Posterior cingulate gyrus (tissue), 11 donors: ENCODE results near the gene SNX10.
"Not testable (repeated sequence)": the region's sequence is repeated elsewhere in the genome, so short reads cannot be mapped to it uniquely, and the experiment has no call there.

ENCODE experiments used
- DNase-seq, 10 donors: peaks; one replicate each; pipeline versions ENCODE4 v3.0.0 to v3.0.0-alpha.2; 2020 to 2021; ENCODE audit warnings: mixed read lengths in 3 of 10
- intact Hi-C: fragments of 100-400 bp; cut with DNase I; formaldehyde crosslinking; loops from one replicate; pipeline ENCODE4 v1.15.1; 2023

SNX10 gene

GRCh38 chr7:26291699-26292538 is at the start of gene SNX10:
TSS of gene SNX10 (plus strand) at chr7:26291862. CDS start at chr7:26346443, 54,581 bp downstream.
- intact Hi-C loops, result loop anchor here (2.0 to 5.0 kb wide), 2 partner anchors 75 to 89 kb away; no protein-coding TSS in a partner anchor
- DNase-seq, result peak; percentile 22 to 94 (median 52)

- intact Hi-C loops, result no loop called here
- no peak for DNase-seq
These were observed 46.5 kb upstream of the SNX10 start for GRCh38 chr7:26245150-26245549.

DNA sequence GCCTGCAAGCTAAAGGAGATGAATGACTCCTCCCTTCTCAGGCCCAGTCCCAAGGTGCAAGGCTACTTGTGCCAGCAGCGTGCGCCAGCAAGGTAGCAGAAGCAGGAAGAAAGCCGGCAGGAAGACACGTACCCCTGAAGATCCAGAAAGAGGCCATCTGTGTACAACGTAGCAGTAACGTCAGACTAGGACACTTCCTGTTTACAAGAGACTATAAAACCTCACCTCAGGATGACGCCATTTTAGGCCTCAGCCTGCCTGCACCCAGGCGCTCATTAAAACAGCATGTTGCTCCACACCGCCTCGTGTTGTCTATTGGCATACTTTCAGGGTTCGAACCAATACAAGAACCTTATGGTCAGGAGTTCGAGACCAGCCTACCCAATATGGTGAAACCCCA is 41.4 kb upstream of the SNX10 start:
- intact Hi-C loops, result no loop called here
- no peak for DNase-seq

DNA sequence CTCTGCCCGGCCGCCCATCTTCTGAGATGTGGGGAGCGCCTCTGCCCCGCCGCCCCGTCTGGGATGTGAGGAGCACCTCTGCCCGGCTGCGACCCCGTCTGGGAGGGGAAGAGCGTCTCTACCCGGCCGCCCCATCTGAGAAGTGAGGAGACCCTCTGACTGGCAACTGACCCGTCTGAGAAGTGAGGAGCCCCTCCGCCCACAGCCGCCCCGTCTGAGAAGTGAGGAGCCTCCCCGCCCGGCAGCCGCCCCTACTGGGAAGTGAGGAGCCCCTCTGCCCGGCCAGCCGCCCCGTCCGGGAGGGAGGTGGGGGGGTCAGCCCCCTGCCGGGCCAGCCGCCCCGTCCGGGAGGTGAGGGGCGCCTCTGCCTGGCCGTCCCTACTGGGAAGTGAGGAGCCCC is 29.8 kb upstream of the SNX10 start:
- DNase-seq, intact Hi-C loops: not testable (repeated sequence)

DNA sequence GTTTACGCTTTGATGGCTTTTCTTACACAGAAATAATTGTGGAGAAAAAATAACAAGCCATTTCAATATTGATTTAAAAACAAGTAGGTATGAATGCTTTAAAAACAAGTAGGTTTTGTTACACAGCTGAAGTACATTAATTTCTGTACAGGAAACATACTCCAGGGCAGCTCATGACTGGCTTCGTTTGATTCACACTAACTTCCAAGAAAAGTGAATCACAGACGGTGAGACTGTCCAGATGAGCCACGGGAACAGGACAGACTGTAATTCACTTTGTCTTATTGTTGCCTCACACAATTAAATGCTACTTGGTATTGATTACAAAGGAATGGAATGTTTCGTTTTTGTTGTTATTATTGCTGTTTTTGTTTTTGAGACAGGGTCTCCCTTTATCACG is 26.6 kb upstream of the SNX10 start:
- no peak for DNase-seq
- intact Hi-C loops, result no loop called here

DNA sequence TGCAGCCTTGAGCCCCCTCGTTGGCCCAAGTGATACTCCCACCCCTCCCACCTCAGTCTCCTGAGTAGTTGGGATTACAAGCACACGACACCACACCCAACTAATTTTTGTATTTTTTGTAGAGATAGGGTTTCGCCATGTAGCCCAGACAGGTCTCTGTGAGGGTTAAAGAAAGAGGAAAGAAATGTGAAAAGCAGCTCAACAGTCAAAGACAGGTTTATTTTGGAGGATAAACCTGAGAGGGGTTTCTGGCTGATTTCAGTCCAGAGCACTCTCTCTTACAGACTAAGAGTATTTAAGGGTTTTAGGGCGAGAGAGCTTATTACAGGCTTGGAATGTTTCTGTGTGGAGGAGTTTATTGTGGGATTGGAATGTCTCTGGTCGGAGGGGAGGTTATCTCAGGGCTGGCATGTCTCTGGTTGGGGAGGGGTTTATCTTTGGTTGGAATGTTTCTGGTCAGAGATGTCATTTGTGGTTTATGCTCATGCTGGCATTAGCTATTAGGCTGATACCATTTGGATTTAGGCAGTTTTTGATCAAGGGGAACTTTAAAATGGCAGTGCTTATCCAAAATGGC is 26.1 kb upstream of the SNX10 start:
- no peak for DNase-seq
- intact Hi-C loops, result no loop called here

DNA sequence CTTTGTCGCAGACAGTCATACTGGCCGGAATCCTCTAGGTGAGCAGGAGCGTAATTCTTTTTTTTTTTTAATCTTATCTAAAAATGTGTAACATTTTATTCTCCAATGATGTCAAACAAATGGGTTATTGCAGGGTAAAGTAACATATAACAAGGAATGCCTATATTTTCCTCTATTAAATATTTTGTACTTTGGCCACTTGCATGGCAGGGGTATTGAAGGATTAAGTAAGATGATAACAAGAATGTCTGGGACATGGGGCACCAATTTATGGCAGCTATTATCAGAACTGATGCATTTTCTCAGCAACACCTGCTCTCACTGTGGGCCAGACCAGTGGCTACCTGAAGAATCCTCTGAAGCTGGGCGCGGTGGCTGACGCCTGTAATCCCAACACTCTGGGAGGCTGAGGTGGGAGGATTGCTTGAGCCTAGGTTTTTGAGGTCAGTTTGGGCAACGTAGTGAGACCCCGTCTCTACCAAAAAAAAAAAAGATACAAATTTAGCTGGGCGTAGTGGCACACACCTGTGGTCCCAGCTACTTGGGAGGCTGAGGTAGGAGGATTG is 24.0 kb upstream of the SNX10 start:
- intact Hi-C loops, result no loop called here
- no peak for DNase-seq

GRCh38 chr7:26275213-26275612 is 16.4 kb upstream of the SNX10 start:
- intact Hi-C loops, result no loop called here
- DNase-seq, result peak in 1 of 10 donors; percentile 24

DNA sequence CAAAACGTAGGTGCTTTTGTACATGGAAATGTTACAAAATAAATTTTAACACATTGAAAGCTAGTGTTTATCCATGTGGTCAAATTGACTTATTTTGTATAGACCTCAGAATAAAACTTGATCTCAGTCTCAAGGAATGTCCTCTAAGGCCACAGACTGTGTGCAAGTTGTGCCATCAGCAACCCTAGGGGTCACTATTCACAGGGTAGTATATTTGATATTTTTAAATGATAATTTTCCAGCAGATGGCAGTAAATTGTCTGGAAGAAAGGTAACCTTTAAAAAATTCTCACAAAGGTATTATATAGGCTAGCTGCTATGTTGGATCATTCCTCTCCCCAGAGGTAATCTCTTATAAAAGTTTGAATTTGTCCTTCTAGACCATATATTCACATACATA is 12.9 kb upstream of the SNX10 start:
- intact Hi-C loops, result no loop called here
- peak in 1 of 10 donors; percentile 18 for DNase-seq

GRCh38 chr7:26279405-26279804 is 12.3 kb upstream of the SNX10 start:
- intact Hi-C loops, result no loop called here
- peak in 1 of 10 donors; percentile 20 for DNase-seq

DNA sequence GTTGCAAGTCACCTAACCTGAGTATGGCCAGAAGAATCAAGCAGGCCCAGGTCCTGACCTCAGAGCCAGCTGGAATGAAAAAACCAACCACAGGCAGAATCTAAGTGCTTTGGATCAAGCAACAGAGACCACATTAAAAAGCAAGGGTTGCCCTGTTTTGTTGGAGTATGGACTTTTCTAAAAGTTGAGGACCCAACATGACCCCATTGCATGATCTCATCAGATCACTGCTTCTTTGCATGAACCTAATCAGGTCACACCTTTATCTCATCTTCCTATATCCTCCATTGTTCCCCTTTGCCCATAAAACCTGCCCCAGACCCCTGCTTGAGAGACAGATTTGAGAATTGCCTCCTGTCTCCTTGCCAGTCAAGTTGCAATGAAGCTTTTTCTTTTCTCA is 11.6 kb upstream of the SNX10 start:
- no peak for DNase-seq
- intact Hi-C loops, result loop anchor here (10.0 kb wide), 1 partner anchor 185 kb away; no protein-coding TSS in a partner anchor

GRCh38 chr7:26280723-26281122 is 10.9 kb upstream of the SNX10 start:
- intact Hi-C loops, result loop anchor here (10.0 kb wide), 1 partner anchor 186 kb away; no protein-coding TSS in a partner anchor
- DNase-seq, result no peak

GRCh38 chr7:26284477-26284876 is 7.2 kb upstream of the SNX10 start:
- intact Hi-C loops, result loop anchor here (10.0 kb wide), 1 partner anchor 190 kb away; no protein-coding TSS in a partner anchor
- DNase-seq, result no peak

DNA sequence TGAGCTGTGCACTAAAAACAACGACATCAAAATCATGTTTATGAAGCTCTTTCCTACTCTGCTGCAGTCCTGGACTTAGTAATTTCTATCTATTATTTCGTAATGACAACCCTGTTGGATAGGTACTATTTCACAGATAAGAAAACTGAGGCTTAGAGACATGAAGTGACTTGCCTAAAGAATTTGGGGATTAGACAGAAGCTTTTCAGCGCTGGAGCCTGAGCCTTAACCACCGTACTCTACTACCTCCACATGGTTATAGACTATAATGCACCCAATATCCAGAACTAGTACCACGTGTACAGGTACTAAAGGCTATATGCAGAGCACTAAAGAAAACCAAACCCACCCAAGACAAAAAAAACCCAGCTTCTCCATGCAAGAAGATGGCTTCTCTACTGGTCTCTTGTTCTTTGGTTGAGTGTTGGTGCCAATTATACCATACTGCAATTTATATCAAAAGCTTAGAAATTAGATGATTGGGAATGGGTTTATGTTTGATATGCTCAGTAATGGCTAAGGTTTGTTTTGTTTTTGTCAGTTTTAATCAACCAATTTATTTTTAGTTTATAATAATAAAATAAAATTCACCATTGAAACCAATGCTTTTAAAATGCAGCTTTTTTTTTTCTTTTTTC is 6.5 kb upstream of the SNX10 start:
- intact Hi-C loops, result loop anchor here (10.0 kb wide), 1 partner anchor 190 kb away; no protein-coding TSS in a partner anchor
- no peak for DNase-seq

GRCh38 chr7:26286157-26286556 is 5.5 kb upstream of the SNX10 start:
- intact Hi-C loops, result loop anchor here (10.0 kb wide), 1 partner anchor 191 kb away; no protein-coding TSS in a partner anchor
- no peak for DNase-seq

GRCh38 chr7:26288126-26288525 is 3.5 kb upstream of the SNX10 start:
- intact Hi-C loops, result loop anchor here (10.0 kb wide), 1 partner anchor 193 kb away; no protein-coding TSS in a partner anchor
- not testable (repeated sequence) for DNase-seq

GRCh38 chr7:26291251-26291650 is 411 bp upstream of the SNX10 start:
- intact Hi-C loops, result loop anchor here (2.0 to 5.0 kb wide), 2 partner anchors 76 to 88 kb away; no protein-coding TSS in a partner anchor
- no peak for DNase-seq

DNA sequence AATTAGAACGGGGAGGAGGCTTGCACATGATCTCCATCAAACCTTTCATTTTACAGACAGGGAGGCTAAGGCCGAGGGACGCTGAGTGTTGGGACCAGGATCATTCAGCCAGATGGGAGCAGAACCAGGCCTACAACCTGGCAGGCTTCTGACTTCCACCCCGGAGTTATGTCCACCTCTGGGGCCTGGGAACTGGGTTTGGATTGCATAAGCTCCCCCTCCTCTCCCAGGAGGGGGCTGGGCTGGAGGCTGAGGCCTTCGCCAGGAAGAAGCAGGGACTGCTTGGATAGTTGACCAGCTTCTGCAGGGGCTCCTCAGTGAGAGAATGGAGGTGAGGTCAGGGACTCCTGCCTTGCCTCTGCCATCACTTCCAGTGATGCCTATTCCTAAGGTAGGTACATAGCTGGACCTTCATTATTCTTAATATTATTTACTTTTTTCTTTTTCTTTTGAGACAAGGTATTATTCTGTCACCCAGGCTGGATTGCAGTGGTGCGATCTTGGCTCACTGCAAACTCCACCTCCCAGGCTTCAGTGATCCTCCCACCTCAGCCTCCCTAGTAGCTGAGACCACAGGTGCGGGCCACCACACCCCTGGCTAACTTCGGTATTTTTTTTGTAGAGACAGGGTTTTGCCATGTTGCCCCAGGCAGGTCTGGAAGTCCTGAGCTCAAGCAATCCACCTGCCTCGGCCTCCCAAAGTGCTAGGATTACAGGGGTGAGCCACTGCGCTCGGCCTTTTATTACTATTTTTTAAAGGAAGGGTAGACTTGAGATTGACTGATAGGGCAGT is 1.3 kb downstream of the SNX10 start:
- peak in 5 of 10 donors; percentile 25 to 87 (median 31) for DNase-seq
- intact Hi-C loops, result loop anchor here (5.0 kb wide), 1 partner anchor 74 kb away; no protein-coding TSS in a partner anchor

GRCh38 chr7:26293569-26294308 is 2.1 kb downstream of the SNX10 start:
- intact Hi-C loops, result loop anchor here (5.0 kb wide), 1 partner anchor 74 kb away; no protein-coding TSS in a partner anchor
- no peak for DNase-seq
